ENCODE data around the gene CNBP. TPM values are rescaled to one million over a fixed set of nuclear protein-coding genes. Genes with fewer than 3 reads are reported as not detected.

Gene CNBP
- total and polyA plus RNA-seq, 2 donors (not counting 3 experiments of a cell fraction or from before 2014, with no cell fraction given): 196 to 205 TPM

DNA sequence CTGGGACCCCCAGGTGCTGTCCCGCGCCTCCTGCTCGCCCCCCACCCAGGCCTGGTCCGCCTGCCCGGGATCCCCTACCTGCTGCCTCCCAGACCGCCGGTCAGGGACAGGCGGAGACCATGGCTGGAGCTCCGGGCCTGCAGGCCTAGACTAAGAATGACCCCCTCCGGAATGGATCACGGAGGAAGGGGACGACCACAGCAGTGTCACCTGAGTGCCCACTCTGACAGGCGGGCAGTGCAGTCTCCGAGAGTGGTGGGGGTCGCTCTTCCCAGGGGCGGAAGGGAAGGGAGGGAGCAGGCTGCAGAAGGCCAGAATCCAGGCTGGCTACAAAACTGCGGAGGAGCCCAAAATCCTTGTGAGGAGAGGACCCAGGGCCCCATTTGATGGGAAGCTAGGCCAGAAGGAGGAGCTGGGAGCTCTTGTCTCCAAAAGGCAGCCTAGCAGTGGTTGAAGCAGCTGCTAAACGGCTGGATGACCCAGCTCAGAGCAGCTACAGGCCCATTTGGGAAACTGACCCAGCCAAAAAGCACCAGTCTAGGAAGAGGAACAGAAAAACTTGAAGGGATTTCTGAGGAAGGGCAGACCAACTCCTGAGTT is 61.2 kb downstream of the CNBP start:
- Histone ChIP-seq H3K36me3 (ENCODE audit: control insufficient read depth in 2 of 2, extremely low read depth in 1 of 2, insufficient read depth in 2 of 2, low read length in 2 of 2) (peaks cover 1 to 2% of the 10 kb centered on the region in 2 experiments), H3K27me3 (ENCODE audit: control insufficient read depth in 2 of 2, insufficient read depth in 2 of 2, low read length in 2 of 2) (no peaks in the 10 kb centered on the region), H3K4me1 (ENCODE audit: control insufficient read depth, extremely low read depth, insufficient read depth, low read length) (peaks cover 17% of the 10 kb centered on the region), H3K9me1 (replicated peaks; ENCODE audit: control insufficient read depth, extremely low read depth, insufficient read depth, low read length) (no peaks in the 10 kb centered on the region), H3K4me3 (replicated peaks in 1 of 3; ENCODE audit: insufficient read depth in 1 of 3, low read depth in 1 of 3, low read length in 3 of 3) (no peak overlapping the region), H3K79me2 (ENCODE audit: control insufficient read depth, insufficient read depth, low read length) (peaks cover 20% of the 10 kb centered on the region), H2AFZ (ENCODE audit: low read depth, low read length) (no peak overlapping the region), H3K27ac (ENCODE audit: insufficient read depth, low read depth, low read length) (no peak overlapping the region), H3K9me3 (replicated peaks; ENCODE audit: control insufficient read depth, insufficient read depth, low read length) (no peaks in the 10 kb centered on the region), H4K20me1 (replicated peaks; ENCODE audit: control insufficient read depth, extremely low read depth, insufficient read depth, low read length) (no peaks in the 10 kb centered on the region), H3K4me2 (ENCODE audit: insufficient read depth, low read length) (no peak overlapping the region), H3K9ac (replicated peaks; ENCODE audit: extremely low read depth, insufficient read depth, low read length) (no peak overlapping the region)
- dilution Hi-C loops (cut with MboI; ENCODE audit: extremely low pct_ligation_motif_present, low sequenced_read_pairs) (loop anchor here (25.0 kb wide), 1 partner anchor 210 kb away; no protein-coding TSS in a partner anchor), intact Hi-C loops (cut with micrococcal nuclease) (no loop called here)
- no peak for TF ChIP-seq FOS (IDR thresholded peaks at IDR 0.05; ENCODE audit: borderline replicate concordance, insufficient read depth, low read length)
- TF ChIP-seq MAX (IDR thresholded peaks at IDR 0.05; ENCODE audit: insufficient read depth, insufficient read length): no peak
- no peak for TF ChIP-seq GATA2 (IDR thresholded peaks at IDR 0.05; ENCODE audit: insufficient read depth, insufficient read length, low read depth, low read length)
- no peak for TF ChIP-seq POLR2AphosphoS5 (IDR thresholded peaks at IDR 0.05; ENCODE audit: insufficient read depth, low read depth, low read length)
- TF ChIP-seq JUN (IDR thresholded peaks at IDR 0.05; ENCODE audit: borderline replicate concordance, insufficient read depth, insufficient read length, low read depth): no peak
- no TSS peak for BruUV-seq (replicated peaks)
- POLR2A ChIA-PET: interaction anchor here (1.0 to 1.6 kb wide), 2 partner anchors 61 to 107 kb away, joined by 4 read pairs; partner anchors contain the start of gene CNBP
- CTCF ChIA-PET: interaction anchor here (0.8 to 2.8 kb wide), 8 partner anchors 8 to 152 kb away, joined by 3 to 21 read pairs (median 6); no protein-coding TSS in a partner anchor
- DNase-seq (ENCODE audit: low read depth, low spot score) (no peak), FAIRE-seq (no peak)

All from endothelial cell of umbilical vein (primary cell).